SK-N-SH (cell line): ENCODE results near the gene CD34. TPM values are rescaled to one million over a fixed set of nuclear protein-coding genes. Genes with fewer than 3 reads are reported as not detected.

Source experiments
- CTCF ChIA-PET: fragments of 300-600, 350-600 bp; formaldehyde crosslinking; extraction: SDS; loops from one replicate; lab custom pipeline; 2021; lab: Yijun Ruan, JAX
- POLR2A ChIA-PET: fragments of 350-600 bp; sonication (Branson Sonifier 250); formaldehyde crosslinking; extraction: SDS; loops from one replicate; lab custom pipeline; 2020; ENCODE audit warnings: antibody characterized with exemption, inconsistent platforms; lab: Yijun Ruan, JAX
- DNase-seq: peaks from one replicate; pipeline ENCODE4 v3.0.0; 2012
- H2AFZ ChIP-seq: fragments of 200-600 bp; sonication (generic); 2 replicates; pipeline ENCODE4 v1.8.1; 2016; ENCODE audit warnings: antibody characterized with exemption, mild to moderate bottlenecking, low read depth
- H3F3A ChIP-seq: fragments of 200-600 bp; sonication (generic); replicated peaks from 2 replicates; pipeline ENCODE3; 2016; ENCODE audit warnings: antibody characterized with exemption, mild to moderate bottlenecking; ENCODE audit not compliant: insufficient read depth
- H3K27ac ChIP-seq, 2 experiments: fragments of 200-500 bp in 1 of 2; fragments of 200-600 bp in 1 of 2; sonication (Bioruptor generic) in 1 of 2; sonication (generic), shearing (Covaris generic) in 1 of 2; 2 replicates each; pipeline versions ENCODE4 v1.5.1 to v1.6.1; 2014 to 2016; ENCODE audit warnings: low read depth in 2 of 2, inconsistent platforms in 1 of 2, low read length in 1 of 2, mild to moderate bottlenecking in 1 of 2, mixed read lengths in 1 of 2
- H3K27me3 ChIP-seq: fragments of 200-600 bp; sonication (generic), shearing (Covaris generic); 2 replicates; pipeline ENCODE4 v1.6.1; 2016; ENCODE audit warnings: mixed run types; ENCODE audit not compliant: insufficient read depth
- H3K36me3 ChIP-seq, 2 experiments: fragments of 200-500 bp in 1 of 2; fragments of 200-600 bp in 1 of 2; sonication (Bioruptor generic) in 1 of 2; sonication (generic) in 1 of 2; replicated peaks in 1 of 2; 2 replicates each; pipeline versions ENCODE3 to v1.5.1; 2014 to 2016; ENCODE audit warnings: low read length in 1 of 2, mild to moderate bottlenecking in 1 of 2; ENCODE audit not compliant: insufficient read depth in 2 of 2, control insufficient read depth in 1 of 2
- H3K4me1 ChIP-seq, 2 experiments: fragments of 200-500 bp in 1 of 2; fragments of 200-600 bp in 1 of 2; sonication (Bioruptor generic) in 1 of 2; sonication (generic), shearing (Covaris generic) in 1 of 2; 2 replicates each; pipeline versions ENCODE4 v1.5.1 to v1.6.1; 2014 to 2016; ENCODE audit warnings: low read depth in 1 of 2, low read length in 1 of 2, mixed run types in 1 of 2; ENCODE audit not compliant: insufficient read depth in 2 of 2, control insufficient read depth in 1 of 2
- H3K4me2 ChIP-seq: fragments of 200-600 bp; sonication (generic), shearing (Covaris generic); 2 replicates; pipeline ENCODE4 v1.6.1; 2017; ENCODE audit warnings: mixed run types
- H3K4me3 ChIP-seq, 2 experiments: fragments of 200-500 bp in 1 of 2; fragments of 200-600 bp in 1 of 2; sonication (Bioruptor generic) in 1 of 2; sonication (generic), shearing (Covaris generic) in 1 of 2; 2 replicates each; pipeline versions ENCODE4 v1.5.1 to v1.8.1; 2014 to 2016; ENCODE audit warnings: low read depth in 2 of 2, inconsistent platforms in 1 of 2, low read length in 1 of 2, mild to moderate bottlenecking in 1 of 2, mixed read lengths in 1 of 2, moderate library complexity in 1 of 2
- H3K79me2 ChIP-seq: fragments of 200-600 bp; sonication (generic); 2 replicates; pipeline ENCODE4 v1.8.1; 2017; ENCODE audit warnings: mild to moderate bottlenecking; ENCODE audit not compliant: insufficient read depth
- H3K9ac ChIP-seq: fragments of 200-600 bp; sonication (generic); 2 replicates; pipeline ENCODE4 v1.6.1; 2017; ENCODE audit warnings: mixed run types
- H3K9me2 ChIP-seq: fragments of 200-600 bp; sonication (generic); 2 replicates; pipeline ENCODE4 v1.6.1; 2017; ENCODE audit warnings: mixed run types
- H3K9me3 ChIP-seq: fragments of 200-600 bp; sonication (generic); 2 replicates; pipeline ENCODE4 v1.6.1; 2017; ENCODE audit warnings: mixed run types, mild to moderate bottlenecking, moderate library complexity
- H4K20me1 ChIP-seq: fragments of 200-600 bp; sonication (generic); 2 replicates; pipeline ENCODE4 v1.6.1; 2017; ENCODE audit warnings: mild to moderate bottlenecking, mixed run types; ENCODE audit not compliant: insufficient read depth
- CHD2 ChIP-seq: fragments of 150-350 bp; IDR thresholded peaks from 2 replicates; pipeline ENCODE4 v1.6.1; 2018; ENCODE audit warnings: low read length; ENCODE audit not compliant: partially characterized antibody
- ELF1 ChIP-seq: IDR thresholded peaks from 2 replicates; pipeline ENCODE4 v1.4.0; 2012
- FOSL2 ChIP-seq: IDR thresholded peaks from 2 replicates; pipeline ENCODE4 v1.4.0; 2012; ENCODE audit warnings: low read depth, mild to moderate bottlenecking, moderate library complexity, borderline replicate concordance
- GABPA ChIP-seq: IDR thresholded peaks from 2 replicates; pipeline ENCODE4 v1.4.0; 2012; ENCODE audit warnings: low read depth, mild to moderate bottlenecking
- GATA2 ChIP-seq: sonication (generic); formaldehyde crosslinking; IDR thresholded peaks from 2 replicates; pipeline ENCODE4 v1.5.0; 2020; ENCODE audit warnings: mild to moderate bottlenecking, missing genetic modification reagents
- JUND ChIP-seq: IDR thresholded peaks from 2 replicates; pipeline ENCODE4 v1.4.0; 2012
- MEF2A ChIP-seq: IDR thresholded peaks from 2 replicates; pipeline ENCODE4 v1.4.0; 2012; ENCODE audit warnings: low read depth, borderline replicate concordance
- NFIC ChIP-seq: IDR thresholded peaks from 2 replicates; pipeline ENCODE4 v1.4.0; 2012; ENCODE audit warnings: borderline replicate concordance
- NRF1 ChIP-seq: IDR thresholded peaks from 2 replicates; pipeline ENCODE4 v1.6.1; 2012; ENCODE audit warnings: low read depth, mild to moderate bottlenecking, low read length
- PBX3 ChIP-seq: IDR thresholded peaks from 2 replicates; pipeline ENCODE4; 2012
- RAD21 ChIP-seq: IDR thresholded peaks from 2 replicates; pipeline ENCODE4 v1.6.1; 2012; ENCODE audit warnings: mild to moderate bottlenecking, low read length
- RCOR1 ChIP-seq: fragments of 150-350 bp; IDR thresholded peaks from 2 replicates; pipeline ENCODE4 v1.6.1; 2017; ENCODE audit warnings: antibody characterized with exemption, low read length
- REST ChIP-seq: IDR thresholded peaks from 2 replicates; pipeline ENCODE4 v1.6.1; 2012; ENCODE audit warnings: mild to moderate bottlenecking, low read depth, low read length, moderate library complexity
- TAF1 ChIP-seq: IDR thresholded peaks from 2 replicates; pipeline ENCODE4 v1.6.1; 2012; ENCODE audit warnings: low read depth, mild to moderate bottlenecking, low read length, moderate library complexity, borderline replicate concordance
- TCF12 ChIP-seq: IDR thresholded peaks from 2 replicates; pipeline ENCODE4 v1.4.0; 2012
- TEAD4 ChIP-seq: IDR thresholded peaks from 2 replicates; pipeline ENCODE4 v1.4.0; 2012; ENCODE audit warnings: mild to moderate bottlenecking, borderline replicate concordance; ENCODE audit not compliant: insufficient read depth
- USF1 ChIP-seq: IDR thresholded peaks from 2 replicates; pipeline ENCODE4 v1.4.0; 2012; ENCODE audit warnings: low read depth, borderline replicate concordance
- USF2 ChIP-seq: fragments of 150-350 bp; IDR thresholded peaks from 2 replicates; pipeline ENCODE4 v1.6.1; 2017; ENCODE audit warnings: antibody characterized with exemption, low read length, low read depth, borderline replicate concordance
- YY1 ChIP-seq: IDR thresholded peaks from 2 replicates; pipeline ENCODE4 v1.4.0; 2012; ENCODE audit warnings: low read depth, mild to moderate bottlenecking
- ZBTB33 ChIP-seq: IDR thresholded peaks from 2 replicates; pipeline ENCODE4 v1.4.0; 2012; ENCODE audit warnings: low read depth, borderline replicate concordance
- WGBS: methylation state at CpG from one replicate; pipeline ENCODE4 v1.1.6; 2017; ENCODE audit warnings: low lambda C conversion rate; 5-methylcytosine and 5-hydroxymethylcytosine counted together
- polyA plus RNA-seq, 3 experiments: library from polyadenylated mRNA; depleted of rRNA; stranded (reverse); fragments of >200 nt; gene quantifications; 2 replicates each; pipeline ENCODE4 v1.2.3, GENCODE V29; 2012

The CD34 gene
- polyA plus RNA-seq, 1 of the 3 experiments (the other 2 are of a cell fraction) = 0.59 TPM

- H3K36me3 ChIP-seq = no peaks in the 10 kb centered on the region
- H3K4me3 ChIP-seq = no peak overlapping the region
- H2AFZ ChIP-seq = no peak overlapping the region
- DNase-seq = no peak
- H3K9me3 ChIP-seq = no peaks in the 10 kb centered on the region
- POLR2A ChIA-PET = no interaction called here
- no peak overlapping the region for H3K27ac ChIP-seq
- no peaks in the 10 kb centered on the region for H3F3A ChIP-seq
- H3K4me1 ChIP-seq = peaks cover 0 to 10% of the 10 kb centered on the region in 2 experiments; a peak in 2 of 4 replicates
- H3K4me2 ChIP-seq = no peak overlapping the region
- TF ChIP-seq CHD2 (no peak), YY1 (no peak), TCF12 (no peak), TAF1 (no peak), MEF2A (no peak), FOSL2 (no peak), TEAD4 (no peak), USF2 (no peak), NFIC (no peak), GABPA (no peak), PBX3 (no peak), JUND (no peak), NRF1 (no peak), REST (no peak), ELF1 (no peak), ZBTB33 (no peak), USF1 (no peak), RCOR1 (no peak), GATA2 (CRISPR knock-in tag) (no peak), RAD21 (no peak)
- no peaks in the 10 kb centered on the region; the same call in 1 of the 2 replicates for H3K27me3 ChIP-seq
- CTCF ChIA-PET = interaction anchor here (1.4 to 4.4 kb wide), 2 partner anchors 12 to 74 kb away, joined by 3 to 22 read pairs; no protein-coding TSS in a partner anchor
- no peaks in the 10 kb centered on the region for H4K20me1 ChIP-seq
- 89% methylated on average over 24 of the region's 24 CpGs for WGBS
- no peaks in the 10 kb centered on the region for H3K9me2 ChIP-seq
- no peak overlapping the region for H3K9ac ChIP-seq
- H3K79me2 ChIP-seq = no peaks in the 10 kb centered on the region
Observed at GRCh38 chr1:207958376-207959139, 47.6 kb upstream of the CD34 start.
